K562 (cell line): ENCODE measurements around the gene TUBG2. TPM values are rescaled to one million over a fixed set of nuclear protein-coding genes. Genes with fewer than 3 reads are reported as not detected.

Experiments
- ATAC-seq: fragments of 200-7000 bp; cut with Tn5 transposase; 3 replicates; pipeline ENCODE4 v1.9.1; 2020; ENCODE audit warnings: moderate library complexity
- BruUV-seq: library from RNA; stranded (reverse); fragments of 400-500 nt; replicated peaks from 2 replicates; lab custom pipeline; 2021; lab: Mats Ljungman, UMichigan
- CTCF ChIA-PET: fragments of 300-600 bp; formaldehyde crosslinking; extraction: SDS; loops from one replicate; lab custom pipeline; 2021; ENCODE audit warnings: low intra/inter-chr PET ratio; lab: Yijun Ruan, JAX
- POLR2A ChIA-PET: fragments of 300-600, 350-650 bp; sonication (Branson Sonifier 250); formaldehyde crosslinking; extraction: SDS; loops from one replicate; lab custom pipeline; 2021; ENCODE audit warnings: antibody characterized with exemption, inconsistent platforms; lab: Yijun Ruan, JAX
- DNase-seq, 4 experiments: peaks; one replicate each; pipeline versions ENCODE4 v3.0.0 to v3.0.0-alpha.2; 2011 to 2018; ENCODE audit warnings: low spot score in 3 of 4, mixed read lengths in 3 of 4; ENCODE audit errors: extremely low read depth in 1 of 4
- FAIRE-seq: peaks from 2 replicates; lab custom pipeline; 2011; peaks lifted over from hg19 to GRCh38; lab: Jason Lieb, UNC
- H2AFZ ChIP-seq: 2 replicates; pipeline ENCODE4 v1.6.0; 2011; ENCODE audit warnings: low read depth, low read length, control low read depth, inconsistent platforms
- H3K27ac ChIP-seq: fragments of 200-600 bp; 3 replicates; pipeline ENCODE4 v1.8.0; 2011; ENCODE audit warnings: low read depth, mild to moderate bottlenecking, control low read depth, inconsistent platforms, low read length, moderate library complexity, mixed read lengths; ENCODE audit errors: extremely low read depth
- H3K27me3 ChIP-seq, 2 experiments: fragments of 300-600 bp in 1 of 2; 2 replicates in 1 of 2; 3 replicates in 1 of 2; pipeline versions ENCODE4 v1.6.0 to v1.8.0; 2011; ENCODE audit warnings: inconsistent platforms in 2 of 2, low read length in 2 of 2, mild to moderate bottlenecking in 1 of 2, mixed read lengths in 1 of 2, moderate library complexity in 1 of 2; ENCODE audit not compliant: control insufficient read depth in 2 of 2, insufficient read depth in 2 of 2
- H3K36me3 ChIP-seq: fragments of 300-600 bp; 3 replicates; pipeline ENCODE4 v1.8.0; 2011; ENCODE audit warnings: mild to moderate bottlenecking, low read length, inconsistent platforms; ENCODE audit not compliant: control insufficient read depth, insufficient read depth
- H3K4me1 ChIP-seq, 2 experiments: fragments of 200-600 bp in 1 of 2; replicated peaks in 1 of 2; 2 replicates in 1 of 2; 3 replicates in 1 of 2; pipeline versions ENCODE4 v1.5.1 to v1.8.0; 2011; ENCODE audit warnings: inconsistent platforms in 2 of 2, low read length in 2 of 2, mild to moderate bottlenecking in 1 of 2, mixed read lengths in 1 of 2, moderate library complexity in 1 of 2; ENCODE audit not compliant: control insufficient read depth in 2 of 2, insufficient read depth in 2 of 2
- H3K4me2 ChIP-seq: 2 replicates; pipeline ENCODE4 v1.6.1; 2011; ENCODE audit warnings: low read length, control low read depth, inconsistent platforms, mixed read lengths; ENCODE audit not compliant: insufficient read depth
- H3K4me3 ChIP-seq: fragments of 200-600 bp; sonication (generic), shearing (Covaris generic); 2 replicates; pipeline ENCODE4 v1.5.1; 2016; ENCODE audit warnings: control low read depth, inconsistent platforms
- H3K79me2 ChIP-seq: fragments of 200-600 bp; 3 replicates; pipeline ENCODE4 v1.8.0; 2011; ENCODE audit warnings: low read length, inconsistent platforms; ENCODE audit not compliant: control insufficient read depth, insufficient read depth
- H3K9ac ChIP-seq, 2 experiments: 2 replicates each; pipeline versions ENCODE4 v1.6.0 to v1.6.1; 2011; ENCODE audit warnings: low read depth in 2 of 2, low read length in 2 of 2, control low read depth in 1 of 2, inconsistent platforms in 1 of 2, mild to moderate bottlenecking in 1 of 2, mixed read lengths in 1 of 2; ENCODE audit not compliant: insufficient read depth in 1 of 2
- H3K9me1 ChIP-seq: one replicate; pipeline ENCODE4 v1.6.0; 2011; ENCODE audit warnings: inconsistent platforms, mild to moderate bottlenecking, low read length, moderate library complexity; ENCODE audit not compliant: control insufficient read depth, insufficient read depth
- H3K9me3 ChIP-seq: replicated peaks from 2 replicates; pipeline ENCODE4 v1.5.1; 2011; ENCODE audit warnings: low read depth, low read length, inconsistent platforms; ENCODE audit not compliant: control insufficient read depth, insufficient read depth
- H4K20me1 ChIP-seq: replicated peaks from 2 replicates; pipeline ENCODE4 v1.6.1; 2011; ENCODE audit warnings: low read length, inconsistent platforms, mixed read lengths; ENCODE audit not compliant: control insufficient read depth, insufficient read depth
- E2F4 ChIP-seq: sonication (generic); formaldehyde crosslinking; IDR thresholded peaks from 2 replicates; pipeline ENCODE4 v1.8.0; 2022; ENCODE audit warnings: mild to moderate bottlenecking, low read depth, missing genetic modification reagents
- MBD1 ChIP-seq: fragments of 250-450 bp; sonication (Bioruptor Pico); IDR thresholded peaks from 2 replicates; pipeline ENCODE4 v1.8.0; 2022; ENCODE audit warnings: inconsistent platforms
- POLR2G ChIP-seq: fragments of 200-400 bp; formaldehyde crosslinking; IDR thresholded peaks from 2 replicates; pipeline ENCODE4 v1.6.1; 2017; ENCODE audit warnings: low read depth, mild to moderate bottlenecking, antibody characterized with exemption, low read length, moderate library complexity
- PTRF ChIP-seq: fragments of 450-650 bp; IDR thresholded peaks from 2 replicates; pipeline ENCODE4 v1.6.1; 2016; ENCODE audit warnings: mild to moderate bottlenecking, missing genetic modification characterization, missing compliant biosample characterization
- SMAD1 ChIP-seq: fragments of 150-350 bp; IDR thresholded peaks from 2 replicates; pipeline ENCODE4 v1.6.1; 2014; ENCODE audit warnings: low read length, low read depth; ENCODE audit not compliant: partially characterized antibody
- WGBS: fragments of 100-300 bp; shearing (Covaris generic); methylation state at CpG from one replicate; pipeline ENCODE4 v1.1.6; 2016; ENCODE audit warnings: low coverage, mixed read lengths; ENCODE audit not compliant: insufficient coverage; ENCODE audit errors: missing lambda C conversion rate; 5-methylcytosine and 5-hydroxymethylcytosine counted together
- in situ Hi-C: fragments of 300-500 bp; cut with MboI; formaldehyde crosslinking; loops from 4 replicates; pipeline ENCODE4 v1.15.0; 2018; ENCODE audit warnings: inconsistent platforms, mixed read lengths
- intact Hi-C: fragments of 100-400 bp; cut with micrococcal nuclease; formaldehyde crosslinking; loops from 2 replicates; pipeline ENCODE4 v1.14.2; 2022
- polyA plus RNA-seq, 8 experiments: library from polyadenylated mRNA; depleted of rRNA in 4 of 8; stranded (reverse) in 5 of 8; unstranded in 3 of 8; fragments of >200 nt; fragmentation: Nextera tagmentation in 2 of 8; fragmentation: Illumina TruSeq in 1 of 8; extraction: Ambion mirVana in 2 of 8; extraction: Trizol in 1 of 8; gene quantifications; 2 replicates each; pipeline versions ENCODE4 v1.2.1 to v1.2.3, GENCODE V29; 2011 to 2014; ENCODE audit warnings: inconsistent platforms in 1 of 8, missing spikeins in 1 of 8
- total RNA-seq, 7 experiments: library from RNA; depleted of rRNA in 6 of 7; stranded (reverse); fragments of >200 nt in 6 of 7; fragmentation: Illumina TruSeq in 2 of 7; extraction: Trizol in 2 of 7; gene quantifications; 2 replicates each; pipeline versions ENCODE4 v1.2.1 to v1.2.3, GENCODE V29; 2011 to 2021; ENCODE audit warnings: low replicate concordance in 1 of 7
- TF ChIP-seq, protein P1 (sequence below): fragments of 150-350 bp; IDR thresholded peaks from 2 replicates; pipeline ENCODE4 v1.6.1; 2014; ENCODE audit warnings: low read depth, mild to moderate bottlenecking, low read length, borderline replicate concordance
- TF ChIP-seq, protein P2 (sequence below), 2 experiments: fragments of 450-650 bp; IDR thresholded peaks; 2 replicates each; pipeline ENCODE4 v1.6.1; 2016

TUBG2 gene
- total and polyA plus RNA-seq, 9 of the 15 experiments (the other 6 are each of a cell fraction or from before 2014, with no cell fraction given) = 0.09 to 0.80 (median 0.24) TPM; not detected in 2

GRCh38 chr17:42686520-42687128, 27.5 kb downstream of the TUBG2 start:
- TF ChIP-seq MBD1 (CRISPR knock-in tag) (no peak), PTRF (tag) (no peak), E2F4 (CRISPR knock-in tag) (no peak), POLR2G (0 out of 2 replicates have a peak, but pooled peaks have one; percentile 18), SMAD1 (no peak)
- TF ChIP-seq, protein P1, sequence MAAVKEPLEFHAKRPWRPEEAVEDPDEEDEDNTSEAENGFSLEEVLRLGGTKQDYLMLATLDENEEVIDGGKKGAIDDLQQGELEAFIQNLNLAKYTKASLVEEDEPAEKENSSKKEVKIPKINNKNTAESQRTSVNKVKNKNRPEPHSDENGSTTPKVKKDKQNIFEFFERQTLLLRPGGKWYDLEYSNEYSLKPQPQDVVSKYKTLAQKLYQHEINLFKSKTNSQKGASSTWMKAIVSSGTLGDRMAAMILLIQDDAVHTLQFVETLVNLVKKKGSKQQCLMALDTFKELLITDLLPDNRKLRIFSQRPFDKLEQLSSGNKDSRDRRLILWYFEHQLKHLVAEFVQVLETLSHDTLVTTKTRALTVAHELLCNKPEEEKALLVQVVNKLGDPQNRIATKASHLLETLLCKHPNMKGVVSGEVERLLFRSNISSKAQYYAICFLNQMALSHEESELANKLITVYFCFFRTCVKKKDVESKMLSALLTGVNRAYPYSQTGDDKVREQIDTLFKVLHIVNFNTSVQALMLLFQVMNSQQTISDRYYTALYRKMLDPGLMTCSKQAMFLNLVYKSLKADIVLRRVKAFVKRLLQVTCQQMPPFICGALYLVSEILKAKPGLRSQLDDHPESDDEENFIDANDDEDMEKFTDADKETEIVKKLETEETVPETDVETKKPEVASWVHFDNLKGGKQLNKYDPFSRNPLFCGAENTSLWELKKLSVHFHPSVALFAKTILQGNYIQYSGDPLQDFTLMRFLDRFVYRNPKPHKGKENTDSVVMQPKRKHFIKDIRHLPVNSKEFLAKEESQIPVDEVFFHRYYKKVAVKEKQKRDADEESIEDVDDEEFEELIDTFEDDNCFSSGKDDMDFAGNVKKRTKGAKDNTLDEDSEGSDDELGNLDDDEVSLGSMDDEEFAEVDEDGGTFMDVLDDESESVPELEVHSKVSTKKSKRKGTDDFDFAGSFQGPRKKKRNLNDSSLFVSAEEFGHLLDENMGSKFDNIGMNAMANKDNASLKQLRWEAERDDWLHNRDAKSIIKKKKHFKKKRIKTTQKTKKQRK = no peak
- TF ChIP-seq, protein P2, sequence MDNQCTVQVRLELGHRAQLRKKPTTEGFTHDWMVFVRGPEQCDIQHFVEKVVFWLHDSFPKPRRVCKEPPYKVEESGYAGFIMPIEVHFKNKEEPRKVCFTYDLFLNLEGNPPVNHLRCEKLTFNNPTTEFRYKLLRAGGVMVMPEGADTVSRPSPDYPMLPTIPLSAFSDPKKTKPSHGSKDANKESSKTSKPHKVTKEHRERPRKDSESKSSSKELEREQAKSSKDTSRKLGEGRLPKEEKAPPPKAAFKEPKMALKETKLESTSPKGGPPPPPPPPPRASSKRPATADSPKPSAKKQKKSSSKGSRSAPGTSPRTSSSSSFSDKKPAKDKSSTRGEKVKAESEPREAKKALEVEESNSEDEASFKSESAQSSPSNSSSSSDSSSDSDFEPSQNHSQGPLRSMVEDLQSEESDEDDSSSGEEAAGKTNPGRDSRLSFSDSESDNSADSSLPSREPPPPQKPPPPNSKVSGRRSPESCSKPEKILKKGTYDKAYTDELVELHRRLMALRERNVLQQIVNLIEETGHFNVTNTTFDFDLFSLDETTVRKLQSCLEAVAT (IDR thresholded peaks at IDR 0.05) = 0 out of 4 replicates have a peak, but pooled peaks of 1 of the 2 experiments have one; percentile 32
- TF ChIP-seq, all 486 proteins: peak for 2
- Histone ChIP-seq H3K27ac (no peak overlapping the region), H3K79me2 (no peaks in the 10 kb centered on the region), H3K4me3 (no peak overlapping the region), H3K4me2 (no peak overlapping the region), H3K4me1 (peaks cover 0 to 56% of the 10 kb centered on the region in 2 experiments; a peak in 3 of 5 replicates), H3K27me3 (no peaks in the 10 kb centered on the region), H3K9me3 (no peaks in the 10 kb centered on the region), H3K9me1 (no peaks in the 10 kb centered on the region), H2AFZ (no peak overlapping the region), H3K9ac (no peak overlapping the region), H4K20me1 (no peaks in the 10 kb centered on the region), H3K36me3 (no peaks in the 10 kb centered on the region)
- intact Hi-C loops = no loop called here
- FAIRE-seq = no peak
- ATAC-seq = no peak
- in situ Hi-C loops = no loop called here
- no TSS peak for BruUV-seq
- POLR2A ChIA-PET = interaction anchor here (1.2 kb wide), 1 partner anchor 22 kb away, joined by 3 read pairs; no protein-coding TSS in a partner anchor
- WGBS = 92% methylated on average over 23 of the region's 32 CpGs
- CTCF ChIA-PET = no interaction called here
- DNase-seq = no peak
